ENCODE measurements around the gene C16orf96. TPM values are rescaled to one million over a fixed set of nuclear protein-coding genes. Genes with fewer than 3 reads are reported as not detected.
A peak's percentile ranks its signal among the peaks of the same experiment; 100 is the strongest.

The C16orf96 gene
- polyA plus RNA-seq = under 1 TPM in 2 of 4 donors, not detected in 2; 0.03 to 0.07 TPM
- long read RNA-seq, donor 1 = 0 reads
- long read RNA-seq, donor 2 = 0 reads
- long read RNA-seq, donor 3 = 0 reads
- long read RNA-seq, donor 4 = 0 reads
- long read RNA-seq, donor 5 = 0 reads
- long read RNA-seq, donor 6 = 0 reads
- long read RNA-seq, donor 7 = 0 reads
- long read RNA-seq, donor 8 = 0 reads
- long read RNA-seq, donor 9 = 0 reads
- long read RNA-seq, donor 10 = 0 reads

DNA sequence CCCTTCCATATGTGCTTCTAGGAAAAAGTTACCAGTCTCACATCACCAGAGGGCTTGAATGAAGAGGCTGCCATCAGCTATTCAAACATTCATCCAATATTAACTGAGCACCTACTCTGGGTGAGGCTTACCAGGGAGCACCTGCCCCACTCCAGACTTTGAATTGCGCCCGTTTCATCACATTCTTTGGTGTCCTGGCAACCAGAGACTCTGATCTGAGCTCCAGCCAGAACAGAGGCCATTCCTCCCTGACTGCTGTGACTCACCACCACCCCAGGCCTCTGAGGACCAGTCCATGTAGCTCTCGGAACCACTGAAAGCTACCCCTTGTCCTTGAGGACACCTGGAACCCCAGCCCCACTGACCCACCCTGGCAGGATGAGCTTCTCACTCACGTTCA is at the start of gene C16orf96:
Gene C16orf96, plus strand, starts transcription at position 229 of the 400 bp plus-strand sequence. Its CDS starts 150 bp downstream, at position 379.
- Histone ChIP-seq H3K27me3 (ENCODE audit: control insufficient read depth in 3 of 3, insufficient read depth in 3 of 3, low read length in 3 of 3) (no peaks in the 10 kb centered on the region), H3K4me1 (ENCODE audit: control insufficient read depth in 3 of 3, insufficient read depth in 2 of 3, low read depth in 1 of 3, low read length in 2 of 3) (peaks cover 0 to 3% (median 0%) of the 10 kb centered on the region in 3 donors), H3K4me3 (ENCODE audit: low read depth in 1 of 3, low read length in 3 of 3) (no peak within 1 kb of the TSS), H3K36me3 (ENCODE audit: control insufficient read depth in 3 of 3, insufficient read depth in 2 of 3, low read depth in 1 of 3, low read length in 3 of 3) (no peaks in the 10 kb centered on the region), H3K27ac (ENCODE audit: low read depth in 1 of 3, low read length in 2 of 3) (no peak within 1 kb of the TSS), H3K9me3 (ENCODE audit: control insufficient read depth in 2 of 2, insufficient read depth in 1 of 2, low read depth in 1 of 2, low read length in 1 of 2) (no peaks in the 10 kb centered on the region)
- no peak for DNase-seq
- FAIRE-seq = no peak
- 55 to 77% (median 60%) methylated on average over 4 of the region's 4 CpGs for WGBS, 3 donors

DNA sequence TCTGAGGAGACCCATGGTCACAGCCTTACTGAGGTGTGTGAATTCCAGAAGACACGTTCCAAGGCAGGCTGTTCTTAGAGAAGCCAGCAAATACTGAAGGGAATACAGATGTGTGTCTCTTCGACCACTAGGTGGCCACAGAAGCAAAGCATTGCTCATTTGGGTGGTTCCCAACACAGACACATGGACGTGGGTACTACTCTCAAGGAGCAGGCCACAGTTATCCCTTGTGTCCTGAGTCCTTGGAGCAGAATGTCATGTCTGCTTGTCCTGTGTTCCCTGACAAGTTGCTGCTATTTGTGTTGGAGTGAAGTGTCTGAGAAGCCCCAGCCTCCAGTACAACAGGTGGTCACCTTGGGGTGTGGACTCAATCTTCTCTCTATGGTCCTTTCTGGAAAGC is 49.7 kb upstream of the C16orf96 start:
- H3K27ac ChIP-seq (ENCODE audit: low read depth in 1 of 3, low read length in 2 of 3) = peak overlapping the region in 2 of 3 donors; percentile 2 to 22
- peaks cover 0 to 11% (median 3%) of the 10 kb centered on the region in 3 donors for H3K4me1 ChIP-seq (ENCODE audit: control insufficient read depth in 3 of 3, insufficient read depth in 2 of 3, low read depth in 1 of 3, low read length in 2 of 3)
- no peaks in the 10 kb centered on the region for H3K9me3 ChIP-seq (ENCODE audit: control insufficient read depth in 2 of 2, insufficient read depth in 1 of 2, low read depth in 1 of 2, low read length in 1 of 2)
- peaks cover 13 to 59% (median 21%) of the 10 kb centered on the region in 3 donors for H3K36me3 ChIP-seq (ENCODE audit: control insufficient read depth in 3 of 3, insufficient read depth in 2 of 3, low read depth in 1 of 3, low read length in 3 of 3)
- H3K4me3 ChIP-seq (ENCODE audit: low read depth in 1 of 3, low read length in 3 of 3) = no peak overlapping the region
- H3K27me3 ChIP-seq (ENCODE audit: control insufficient read depth in 3 of 3, insufficient read depth in 3 of 3, low read length in 3 of 3) = no peaks in the 10 kb centered on the region
- WGBS, 3 donors = 0 to 4% (median 3%) methylated on average over 3 of the region's 3 CpGs
- no peak for FAIRE-seq
- DNase-seq = peak; percentile 70 to 85

DNA sequence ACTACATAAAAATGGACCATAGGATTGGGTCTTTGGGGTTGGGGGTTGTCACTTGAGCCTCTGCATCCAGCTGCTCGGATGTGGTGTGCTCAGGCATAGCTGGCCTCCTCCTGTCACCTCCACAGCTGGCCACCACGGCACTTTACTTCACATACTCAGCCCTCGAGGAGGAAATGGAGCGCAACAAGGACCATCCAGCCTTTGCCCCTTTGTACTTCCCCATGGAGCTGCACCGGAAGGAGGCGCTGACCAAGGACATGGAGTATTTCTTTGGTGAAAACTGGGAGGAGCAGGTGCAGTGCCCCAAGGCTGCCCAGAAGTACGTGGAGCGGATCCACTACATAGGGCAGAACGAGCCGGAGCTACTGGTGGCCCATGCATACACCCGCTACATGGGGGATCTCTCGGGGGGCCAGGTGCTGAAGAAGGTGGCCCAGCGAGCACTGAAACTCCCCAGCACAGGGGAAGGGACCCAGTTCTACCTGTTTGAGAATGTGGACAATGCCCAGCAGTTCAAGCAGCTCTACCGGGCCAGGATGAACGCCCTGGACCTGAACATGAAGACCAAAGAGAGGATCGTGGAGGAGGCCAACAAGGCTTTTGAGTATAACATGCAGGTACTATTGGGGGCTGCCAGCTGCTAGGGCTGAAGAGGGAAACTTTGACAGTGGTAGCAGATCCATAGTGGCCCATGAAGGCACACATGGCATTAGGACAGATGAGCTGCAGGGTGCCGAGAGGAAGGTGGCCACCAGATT is 48.4 kb upstream of the C16orf96 start:
- Histone ChIP-seq H3K36me3 (ENCODE audit: control insufficient read depth in 3 of 3, insufficient read depth in 2 of 3, low read depth in 1 of 3, low read length in 3 of 3) (peaks cover 16 to 72% (median 28%) of the 10 kb centered on the region in 3 donors), H3K27me3 (ENCODE audit: control insufficient read depth in 3 of 3, insufficient read depth in 3 of 3, low read length in 3 of 3) (no peaks in the 10 kb centered on the region), H3K4me3 (ENCODE audit: low read depth in 1 of 3, low read length in 3 of 3) (no peak overlapping the region), H3K9me3 (ENCODE audit: control insufficient read depth in 2 of 2, insufficient read depth in 1 of 2, low read depth in 1 of 2, low read length in 1 of 2) (no peaks in the 10 kb centered on the region), H3K4me1 (ENCODE audit: control insufficient read depth in 3 of 3, insufficient read depth in 2 of 3, low read depth in 1 of 3, low read length in 2 of 3) (peaks cover 0 to 12% (median 0%) of the 10 kb centered on the region in 3 donors), H3K27ac (ENCODE audit: low read depth in 1 of 3, low read length in 2 of 3) (no peak overlapping the region)
- no peak for DNase-seq
- WGBS, 3 donors = 88 to 92% (median 88%) methylated on average over 17 of the region's 17 CpGs
- no peak for FAIRE-seq

DNA sequence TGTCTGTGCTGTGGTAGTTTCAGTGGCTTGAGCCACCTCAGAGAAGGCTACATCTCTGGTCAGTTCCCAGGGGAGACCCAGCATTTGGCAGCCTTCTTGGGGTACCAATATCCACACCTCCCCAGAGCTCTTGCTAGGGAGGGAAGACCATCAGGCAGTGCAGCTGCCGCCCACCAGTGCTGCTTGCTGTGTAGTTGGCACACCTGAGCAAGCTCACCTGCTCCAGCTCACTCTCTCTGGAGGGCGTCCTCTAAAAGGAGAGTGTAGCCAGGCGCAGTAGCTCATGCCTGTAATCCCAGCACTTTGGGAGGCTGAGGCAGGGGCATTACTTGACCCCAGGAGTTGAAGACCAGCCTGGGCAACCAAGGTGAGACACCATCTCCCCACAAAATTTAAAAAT is 47.3 kb upstream of the C16orf96 start:
- H3K36me3 ChIP-seq (ENCODE audit: control insufficient read depth in 3 of 3, insufficient read depth in 2 of 3, low read depth in 1 of 3, low read length in 3 of 3) = peaks cover 16 to 82% (median 34%) of the 10 kb centered on the region in 3 donors
- H3K27ac ChIP-seq (ENCODE audit: low read depth in 1 of 3, low read length in 2 of 3) = no peak overlapping the region

DNA sequence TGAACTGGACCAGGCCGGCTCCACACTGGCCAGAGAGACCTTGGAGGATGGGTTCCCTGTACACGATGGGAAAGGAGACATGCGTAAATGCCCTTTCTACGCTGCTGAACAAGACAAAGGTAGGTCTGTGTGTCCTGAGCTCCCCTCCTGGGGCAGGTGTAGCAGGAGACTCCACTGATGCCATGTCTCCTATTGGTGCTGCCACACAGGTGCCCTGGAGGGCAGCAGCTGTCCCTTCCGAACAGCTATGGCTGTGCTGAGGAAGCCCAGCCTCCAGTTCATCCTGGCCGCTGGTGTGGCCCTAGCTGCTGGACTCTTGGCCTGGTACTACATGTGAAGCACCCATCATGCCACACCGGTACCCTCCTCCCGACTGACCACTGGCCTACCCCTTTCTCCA is 46.7 kb upstream of the C16orf96 start:
- no peaks in the 10 kb centered on the region for H3K27me3 ChIP-seq (ENCODE audit: control insufficient read depth in 3 of 3, insufficient read depth in 3 of 3, low read length in 3 of 3)
- FAIRE-seq (no peak), DNase-seq (no peak)
- peaks cover 0 to 15% (median 3%) of the 10 kb centered on the region in 3 donors for H3K4me1 ChIP-seq (ENCODE audit: control insufficient read depth in 3 of 3, insufficient read depth in 2 of 3, low read depth in 1 of 3, low read length in 2 of 3)
- H3K4me3 ChIP-seq (ENCODE audit: low read depth in 1 of 3, low read length in 3 of 3) = no peak overlapping the region
- 93 to 95% (median 94%) methylated on average over 8 of the region's 8 CpGs for WGBS, 3 donors
- no peak overlapping the region for H3K27ac ChIP-seq (ENCODE audit: low read depth in 1 of 3, low read length in 2 of 3)
- H3K36me3 ChIP-seq (ENCODE audit: control insufficient read depth in 3 of 3, insufficient read depth in 2 of 3, low read depth in 1 of 3, low read length in 3 of 3) = peaks cover 16 to 88% (median 34%) of the 10 kb centered on the region in 3 donors
- no peaks in the 10 kb centered on the region for H3K9me3 ChIP-seq (ENCODE audit: control insufficient read depth in 2 of 2, insufficient read depth in 1 of 2, low read depth in 1 of 2, low read length in 1 of 2)

More for the DNA sequence above, 47.3 kb upstream of the C16orf96 start:
- DNase-seq (no peak), FAIRE-seq (no peak)
- no peak overlapping the region for H3K4me3 ChIP-seq (ENCODE audit: low read depth in 1 of 3, low read length in 3 of 3)
- 90 to 97% (median 90%) methylated on average over 3 of the region's 3 CpGs for WGBS, 3 donors
- H3K9me3 ChIP-seq (ENCODE audit: control insufficient read depth in 2 of 2, insufficient read depth in 1 of 2, low read depth in 1 of 2, low read length in 1 of 2) = no peaks in the 10 kb centered on the region
- peaks cover 0 to 15% (median 0%) of the 10 kb centered on the region in 3 donors for H3K4me1 ChIP-seq (ENCODE audit: control insufficient read depth in 3 of 3, insufficient read depth in 2 of 3, low read depth in 1 of 3, low read length in 2 of 3)
- H3K27me3 ChIP-seq (ENCODE audit: control insufficient read depth in 3 of 3, insufficient read depth in 3 of 3, low read length in 3 of 3) = no peaks in the 10 kb centered on the region

DNA sequence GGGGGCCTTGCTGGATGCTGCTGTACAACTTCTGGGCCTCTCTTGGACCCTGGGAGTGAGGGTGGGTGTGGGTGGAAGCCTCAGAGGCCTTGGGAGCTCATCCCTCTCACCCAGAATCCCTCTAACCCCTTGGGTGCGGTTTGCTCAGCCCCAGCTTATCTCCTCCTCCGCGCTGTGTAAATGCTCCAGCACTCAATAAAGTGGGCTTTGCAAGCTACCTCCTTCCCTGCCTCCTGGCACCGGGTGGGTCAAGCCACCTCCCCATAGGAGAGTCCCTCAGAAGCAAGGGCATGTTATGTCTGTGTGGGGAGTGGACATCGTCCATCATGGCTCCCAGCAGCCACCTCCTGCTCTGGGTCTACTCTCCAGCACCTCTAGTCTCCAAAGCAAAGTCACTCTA is 46.0 kb upstream of the C16orf96 start:
- peaks cover 16 to 93% (median 34%) of the 10 kb centered on the region in 3 donors for H3K36me3 ChIP-seq (ENCODE audit: control insufficient read depth in 3 of 3, insufficient read depth in 2 of 3, low read depth in 1 of 3, low read length in 3 of 3)
- FAIRE-seq = no peak

DNA sequence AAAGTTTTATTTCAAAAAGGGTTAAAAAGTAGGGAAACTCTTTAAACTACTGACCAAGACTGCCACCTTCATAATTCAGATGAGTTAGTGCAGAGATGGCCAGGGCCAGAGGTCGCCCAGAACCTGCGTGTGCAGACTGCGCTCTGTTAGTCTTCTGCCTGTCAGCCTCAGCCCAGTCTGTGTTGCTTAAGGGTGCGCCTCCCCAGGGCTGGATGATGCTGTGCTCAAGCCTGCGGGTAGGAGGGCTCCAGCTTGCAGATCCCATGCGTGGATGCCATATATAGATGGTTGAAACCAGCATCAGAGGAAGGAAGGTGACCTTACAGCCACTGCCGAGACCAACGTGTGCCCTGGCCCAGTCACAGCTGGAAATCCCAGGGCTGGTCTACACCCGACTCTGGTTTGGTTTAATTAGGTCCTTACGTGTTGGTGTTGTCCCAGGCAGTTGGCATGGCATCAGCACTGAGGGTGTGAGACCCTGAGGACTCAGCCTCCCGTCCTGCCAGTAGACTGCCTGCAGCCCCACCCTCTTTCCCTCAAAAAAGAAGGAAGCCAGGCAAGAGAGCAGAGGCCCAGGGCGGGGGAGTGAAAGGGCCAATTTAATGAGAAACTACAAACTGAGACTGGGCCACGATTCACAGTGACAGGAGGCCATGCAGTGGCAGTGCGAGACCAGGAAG is 45.3 kb upstream of the C16orf96 start:
- Histone ChIP-seq H3K9me3 (ENCODE audit: control insufficient read depth in 2 of 2, insufficient read depth in 1 of 2, low read depth in 1 of 2, low read length in 1 of 2) (no peaks in the 10 kb centered on the region), H3K27me3 (ENCODE audit: control insufficient read depth in 3 of 3, insufficient read depth in 3 of 3, low read length in 3 of 3) (no peaks in the 10 kb centered on the region), H3K27ac (ENCODE audit: low read depth in 1 of 3, low read length in 2 of 3) (peak overlapping the region in 2 of 3 donors; percentile 32 to 71), H3K36me3 (ENCODE audit: control insufficient read depth in 3 of 3, insufficient read depth in 2 of 3, low read depth in 1 of 3, low read length in 3 of 3) (peaks cover 16 to 86% (median 34%) of the 10 kb centered on the region in 3 donors), H3K4me3 (ENCODE audit: low read depth in 1 of 3, low read length in 3 of 3) (no peak overlapping the region), H3K4me1 (ENCODE audit: control insufficient read depth in 3 of 3, insufficient read depth in 2 of 3, low read depth in 1 of 3, low read length in 2 of 3) (peaks cover 0 to 17% (median 4%) of the 10 kb centered on the region in 3 donors)
- WGBS, 3 donors = 56 to 63% (median 63%) methylated on average over 14 of the region's 14 CpGs
- DNase-seq (no peak), FAIRE-seq (no peak)

More for the DNA sequence above, 46.0 kb upstream of the C16orf96 start:
- no peak overlapping the region for H3K27ac ChIP-seq (ENCODE audit: low read depth in 1 of 3, low read length in 2 of 3)
- H3K4me1 ChIP-seq (ENCODE audit: control insufficient read depth in 3 of 3, insufficient read depth in 2 of 3, low read depth in 1 of 3, low read length in 2 of 3) = peaks cover 0 to 17% (median 3%) of the 10 kb centered on the region in 3 donors
- H3K4me3 ChIP-seq (ENCODE audit: low read depth in 1 of 3, low read length in 3 of 3) = no peak overlapping the region
- no peak for DNase-seq
- H3K27me3 ChIP-seq (ENCODE audit: control insufficient read depth in 3 of 3, insufficient read depth in 3 of 3, low read length in 3 of 3) = no peaks in the 10 kb centered on the region
- no peaks in the 10 kb centered on the region for H3K9me3 ChIP-seq (ENCODE audit: control insufficient read depth in 2 of 2, insufficient read depth in 1 of 2, low read depth in 1 of 2, low read length in 1 of 2)
- 69 to 81% (median 80%) methylated on average over 5 of the region's 5 CpGs for WGBS, 3 donors

DNA sequence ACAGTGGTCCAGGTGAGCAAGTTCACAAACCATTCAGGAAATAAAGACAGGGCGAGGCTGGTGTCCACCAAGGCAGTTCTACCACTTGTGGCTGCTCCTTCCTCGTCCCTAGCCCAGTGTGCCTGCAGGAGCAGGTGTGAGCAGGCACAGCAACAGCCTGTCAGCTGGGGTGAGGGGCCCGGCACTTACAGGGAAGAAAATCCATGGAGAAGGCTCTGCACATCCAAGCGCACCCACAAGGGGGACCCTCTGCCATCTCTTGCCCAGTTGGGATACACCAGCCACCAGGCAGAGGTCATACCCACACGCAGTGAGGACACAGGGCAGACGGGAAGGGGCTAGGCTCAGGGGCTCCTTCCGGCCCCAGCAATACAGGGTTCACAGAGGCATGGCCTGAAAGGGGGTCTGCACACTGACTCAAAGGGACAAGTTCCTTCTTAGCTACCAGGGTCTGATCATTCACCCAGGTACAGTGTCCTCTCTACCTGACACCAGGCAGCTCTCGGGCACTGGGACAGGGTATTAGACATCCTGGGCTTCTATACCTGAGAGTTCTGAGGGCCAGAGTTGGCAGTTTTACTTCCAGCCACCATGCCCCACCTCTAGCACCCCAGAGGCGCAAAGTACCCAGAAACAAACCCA is 44.6 kb upstream of the C16orf96 start:
- no peak overlapping the region for H3K4me3 ChIP-seq (ENCODE audit: low read depth in 1 of 3, low read length in 3 of 3)
- H3K9me3 ChIP-seq (ENCODE audit: control insufficient read depth in 2 of 2, insufficient read depth in 1 of 2, low read depth in 1 of 2, low read length in 1 of 2) = no peaks in the 10 kb centered on the region
- 44 to 58% (median 48%) methylated on average over 8 to 9 of the region's 9 CpGs for WGBS, 3 donors
- H3K27ac ChIP-seq (ENCODE audit: low read depth in 1 of 3, low read length in 2 of 3) = peak overlapping the region in 2 of 3 donors; percentile 32 to 71
- peaks cover 0 to 14% (median 6%) of the 10 kb centered on the region in 3 donors for H3K4me1 ChIP-seq (ENCODE audit: control insufficient read depth in 3 of 3, insufficient read depth in 2 of 3, low read depth in 1 of 3, low read length in 2 of 3)
- peaks cover 16 to 81% (median 34%) of the 10 kb centered on the region in 3 donors for H3K36me3 ChIP-seq (ENCODE audit: control insufficient read depth in 3 of 3, insufficient read depth in 2 of 3, low read depth in 1 of 3, low read length in 3 of 3)
- FAIRE-seq (no peak), DNase-seq (peak; percentile 67 to 78)
- no peaks in the 10 kb centered on the region for H3K27me3 ChIP-seq (ENCODE audit: control insufficient read depth in 3 of 3, insufficient read depth in 3 of 3, low read length in 3 of 3)

All from small intestine (tissue), 16 donors.